K562 (cell line): Measurements from ENCODE around the gene DVL2.

Experiments
- ARID3B ChIP-seq: fragments of 250-450 bp; sonication (Bioruptor Pico); IDR thresholded peaks from 2 replicates; pipeline ENCODE4 v1.4.0; 2020; ENCODE audit warnings: borderline replicate concordance
- ELF4 ChIP-seq: fragments of 450-650 bp; formaldehyde crosslinking; IDR thresholded peaks from 2 replicates; pipeline ENCODE4 v1.4.0; 2022; ENCODE audit warnings: missing genetic modification characterization
- FUS ChIP-seq: fragments of 200-400 bp; formaldehyde crosslinking; optimal IDR thresholded peaks from 2 replicates; pipeline ENCODE3; 2017; ENCODE audit warnings: low read depth, low read length
- HNRNPUL1 ChIP-seq: fragments of 200-400 bp; formaldehyde crosslinking; IDR thresholded peaks from 2 replicates; pipeline ENCODE4 v1.6.1; 2017; ENCODE audit warnings: low read length
- KLF16 ChIP-seq: IDR thresholded peaks from 2 replicates; pipeline ENCODE4 v1.6.1; 2016; ENCODE audit warnings: antibody characterized with exemption
- LEF1 ChIP-seq: fragments of 450-650 bp; IDR thresholded peaks from 2 replicates; pipeline ENCODE4 v1.6.1; 2016; ENCODE audit warnings: mild to moderate bottlenecking
- MAFK ChIP-seq: IDR thresholded peaks from 2 replicates; pipeline ENCODE4 v1.6.1; 2011; ENCODE audit warnings: low read length, improper control_type of control experiment
- NR1H2 ChIP-seq: sonication (generic); formaldehyde crosslinking; IDR thresholded peaks from 2 replicates; pipeline ENCODE4 v1.4.0; 2020; ENCODE audit warnings: mild to moderate bottlenecking, missing genetic modification reagents
- POLR2A ChIP-seq: fragments of 450-650 bp; conservative IDR thresholded peaks from 2 replicates; pipeline ENCODE4 v1.6.1; 2016
- SMAD3 ChIP-seq: fragments of 450-650 bp; formaldehyde crosslinking; conservative IDR thresholded peaks from 2 replicates; pipeline ENCODE4 v1.4.0; 2020; ENCODE audit warnings: mild to moderate bottlenecking
- TCF7L2 ChIP-seq: fragments of 150-350 bp; IDR thresholded peaks from 2 replicates; pipeline ENCODE4 v1.6.1; 2016; ENCODE audit warnings: low read depth, mild to moderate bottlenecking, low read length, moderate library complexity
- ZKSCAN1 ChIP-seq: fragments of 150-350 bp; IDR thresholded peaks from 2 replicates; pipeline ENCODE4 v1.6.1; 2016; ENCODE audit warnings: low read depth, low read length
- ZNF263 ChIP-seq: sonication (generic); formaldehyde crosslinking; IDR thresholded peaks from 2 replicates; pipeline ENCODE4 v1.8.0; 2022; ENCODE audit warnings: mild to moderate bottlenecking, missing genetic modification reagents, borderline replicate concordance

GRCh38 chr17:7221278-7222092 lies 12.8 kb downstream of the DVL2 start:
- peak; percentile 49; the same call in 1 of the 2 replicates for TF ChIP-seq POLR2A
- no peak for TF ChIP-seq FUS
- TF ChIP-seq ZKSCAN1, result no peak
- TF ChIP-seq KLF16, result no peak
- no peak for TF ChIP-seq SMAD3 (CRISPR knock-in tag)
- TF ChIP-seq MAFK, result no peak
- no peak for TF ChIP-seq ARID3B (CRISPR knock-in tag)
- no peak for TF ChIP-seq ZNF263 (CRISPR knock-in tag)
- TF ChIP-seq NR1H2 (CRISPR knock-in tag), result no peak
- TF ChIP-seq TCF7L2, result no peak
- no peak for TF ChIP-seq LEF1
- no peak for TF ChIP-seq HNRNPUL1
- no peak for TF ChIP-seq ELF4 (CRISPR knock-in tag)
